Erythroblast (primary cell): ENCODE measurements around the gene TMEM52.

Experiments
- DNase-seq, 2 experiments: peaks; one replicate each; lab custom pipeline; 2025; lab: John Stamatoyannopoulos, UW
- GATA1 ChIP-seq: IDR thresholded peaks from 2 replicates; pipeline ENCODE4 v1.6.1; 2011; ENCODE audit warnings: low read depth, mild to moderate bottlenecking, control low read depth, low read length, moderate library complexity
- POLR2A ChIP-seq: IDR thresholded peaks from 2 replicates; pipeline ENCODE4 v1.6.1; 2011; ENCODE audit warnings: mild to moderate bottlenecking, low read length

The TMEM52 gene

GRCh38 chr1:1926886-1927660 is 8.0 kb upstream of the TMEM52 start:
- no peak for DNase-seq
- TF ChIP-seq POLR2A (no peak), GATA1 (no peak)

GRCh38 chr1:1926346-1926811 is 7.3 kb upstream of the TMEM52 start:
- no peak for DNase-seq
- TF ChIP-seq GATA1, result no peak
- TF ChIP-seq POLR2A, result no peak

- no peak for TF ChIP-seq POLR2A
- TF ChIP-seq GATA1, result no peak
- no peak for DNase-seq
Observed at GRCh38 chr1:1925437-1926345, 6.6 kb upstream of the TMEM52 start.

- DNase-seq, result no peak
- TF ChIP-seq POLR2A (no peak), GATA1 (no peak)
Observed at GRCh38 chr1:1924849-1925248, 5.8 kb upstream of the TMEM52 start.

DNA sequence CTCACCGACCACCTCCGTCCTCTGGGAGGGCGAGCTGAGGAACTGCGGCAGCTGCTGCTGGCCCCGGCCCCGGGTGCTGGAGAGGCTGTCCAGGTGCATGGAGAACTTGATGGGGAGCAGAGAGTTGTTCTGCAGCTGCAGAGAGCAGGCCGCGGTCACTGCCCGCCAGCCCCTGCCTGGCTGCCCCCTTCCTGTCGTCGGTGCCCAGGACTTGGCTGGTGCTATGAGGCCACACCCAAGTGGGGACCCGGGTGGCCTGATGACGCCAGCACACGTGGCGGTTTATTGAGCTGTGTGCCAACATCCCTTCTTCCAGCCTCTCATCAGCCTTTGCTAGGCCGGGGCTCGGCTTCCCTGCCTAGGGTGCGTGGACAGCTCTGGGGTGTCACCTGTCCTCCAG is 5.3 kb upstream of the TMEM52 start:
- no peak for DNase-seq
- TF ChIP-seq POLR2A (no peak), GATA1 (no peak)

GRCh38 chr1:1922956-1923833 is 4.1 kb upstream of the TMEM52 start:
- no peak for DNase-seq
- TF ChIP-seq POLR2A (no peak), GATA1 (no peak)

DNA sequence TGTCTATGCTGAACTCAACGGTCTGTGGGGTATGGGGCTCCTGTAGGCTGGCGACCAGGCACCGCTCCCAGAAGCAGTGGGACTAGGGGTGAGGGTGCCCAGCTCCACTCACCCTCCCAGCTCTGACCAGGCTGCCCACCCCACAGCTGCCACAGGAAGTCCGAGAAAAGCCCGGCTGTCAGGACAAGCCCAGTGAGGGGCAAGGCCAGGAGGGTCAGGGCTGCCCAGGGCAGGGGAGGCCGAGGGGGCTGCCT is 3.5 kb upstream of the TMEM52 start:
- TF ChIP-seq POLR2A (no peak), GATA1 (no peak)
- no peak for DNase-seq

DNA sequence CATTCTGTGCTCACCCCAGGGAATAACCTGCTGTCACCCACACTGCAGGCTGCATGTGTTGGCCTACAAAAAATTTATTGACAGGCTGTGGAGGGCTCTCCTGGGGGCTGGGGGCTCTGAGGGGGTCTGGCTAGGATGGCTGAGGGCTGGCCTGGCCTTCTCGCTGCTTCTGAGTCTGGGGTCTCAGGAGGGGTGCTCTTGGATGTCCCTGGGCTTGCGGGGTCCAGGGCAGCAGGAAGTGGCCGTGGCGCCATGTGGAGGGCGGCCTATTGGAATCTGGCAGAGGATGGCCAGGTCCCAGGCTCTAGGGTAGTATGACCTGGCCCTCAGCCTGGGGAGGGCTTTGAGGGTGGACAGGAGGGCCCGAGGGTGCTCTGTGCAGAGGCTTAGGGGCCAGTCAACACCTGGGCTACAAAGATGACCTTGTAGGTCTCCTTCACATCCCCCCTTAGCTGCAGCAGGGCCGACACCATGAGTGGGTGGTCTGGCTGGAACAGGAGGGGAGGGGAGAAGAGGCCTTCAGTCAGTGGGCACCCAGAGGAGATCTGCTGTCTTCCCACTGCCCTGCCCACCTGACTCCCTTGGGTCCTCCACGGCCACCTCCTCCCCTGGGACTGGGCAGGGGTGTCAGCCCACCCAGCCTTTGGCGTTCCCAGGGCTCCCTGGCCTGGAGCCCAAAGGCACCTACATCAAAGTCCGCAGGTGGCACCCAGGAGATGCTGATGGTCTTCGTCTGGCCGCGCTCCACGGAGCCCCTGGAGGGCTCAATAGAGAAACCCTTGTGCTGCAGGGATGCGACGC is 3.0 kb upstream of the TMEM52 start:
- TF ChIP-seq GATA1 (no peak), POLR2A (no peak)
- no peak for DNase-seq

GRCh38 chr1:1921459-1921862 is 2.4 kb upstream of the TMEM52 start:
- no peak for DNase-seq
- TF ChIP-seq POLR2A, result no peak
- no peak for TF ChIP-seq GATA1

DNA sequence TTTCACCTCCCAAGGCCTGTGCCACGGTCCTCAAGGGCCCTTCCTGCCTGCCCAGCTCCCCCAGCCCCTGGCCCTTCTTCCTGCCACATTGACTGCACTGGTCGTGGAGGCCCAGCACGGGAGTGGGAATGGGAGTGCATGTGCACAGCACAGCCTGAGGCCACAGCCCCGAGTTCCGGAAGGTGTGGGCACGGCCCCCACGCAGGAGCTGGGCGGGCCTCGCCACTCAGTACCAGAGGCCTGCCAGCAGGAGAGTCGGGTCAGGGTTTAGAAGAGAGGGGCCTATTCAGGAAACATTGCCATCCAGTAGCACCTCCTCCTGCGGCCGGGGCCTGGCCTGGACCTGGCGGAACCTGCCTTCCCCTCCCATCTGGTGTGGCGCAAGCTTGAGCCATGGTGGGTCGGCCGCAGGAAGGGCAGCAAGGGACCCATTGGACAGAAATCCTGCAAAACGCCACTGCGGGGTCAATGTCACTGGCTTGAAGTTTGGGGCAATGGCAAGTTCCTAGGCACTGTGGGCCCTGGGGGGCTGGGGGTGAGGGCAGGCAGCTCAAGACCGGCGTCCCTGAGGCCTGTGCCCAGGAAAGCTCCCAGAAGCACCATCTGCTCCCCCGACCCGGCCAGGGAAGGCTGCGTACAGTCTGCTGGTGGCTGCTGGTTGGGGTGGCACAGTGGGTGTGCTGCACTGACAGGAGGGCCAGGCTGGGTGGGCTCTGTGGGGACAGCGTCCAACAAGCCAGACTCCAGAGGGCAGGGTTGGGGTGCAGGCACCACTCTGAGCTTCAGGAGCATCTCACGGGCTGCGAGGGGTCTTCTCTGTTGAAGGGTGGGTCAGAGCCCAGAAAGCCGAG is 1.8 kb upstream of the TMEM52 start:
- no peak for DNase-seq
- no peak for TF ChIP-seq POLR2A
- no peak for TF ChIP-seq GATA1

DNA sequence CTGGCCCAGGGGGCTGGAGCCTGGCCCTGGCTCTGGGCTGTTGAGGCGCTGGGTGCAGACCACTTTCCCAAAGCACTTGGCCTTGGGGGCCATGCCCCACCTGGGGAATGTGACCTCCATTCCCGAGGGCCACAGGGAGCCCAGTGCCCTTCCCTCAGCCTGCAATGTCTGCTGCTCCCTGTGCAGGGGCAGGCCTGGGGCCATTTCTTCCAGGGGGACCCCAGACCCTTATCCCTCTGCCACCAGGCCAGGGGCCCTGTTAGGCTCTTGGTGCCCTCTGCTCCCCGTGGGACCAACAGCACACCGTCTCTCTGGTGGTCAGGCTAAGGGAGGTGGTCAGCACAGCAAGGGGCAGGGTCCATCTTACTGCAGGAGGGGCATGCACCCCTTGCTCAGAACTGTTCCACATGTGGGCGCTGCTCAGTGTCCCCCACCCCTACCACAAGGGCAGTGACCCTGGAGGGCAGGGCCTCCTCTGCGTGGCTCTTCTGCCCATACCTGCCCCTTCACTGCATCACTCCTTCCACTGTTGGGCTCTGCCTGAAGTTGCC is 1.1 kb upstream of the TMEM52 start:
- no peak for DNase-seq
- no peak for TF ChIP-seq POLR2A
- TF ChIP-seq GATA1, result no peak

DNA sequence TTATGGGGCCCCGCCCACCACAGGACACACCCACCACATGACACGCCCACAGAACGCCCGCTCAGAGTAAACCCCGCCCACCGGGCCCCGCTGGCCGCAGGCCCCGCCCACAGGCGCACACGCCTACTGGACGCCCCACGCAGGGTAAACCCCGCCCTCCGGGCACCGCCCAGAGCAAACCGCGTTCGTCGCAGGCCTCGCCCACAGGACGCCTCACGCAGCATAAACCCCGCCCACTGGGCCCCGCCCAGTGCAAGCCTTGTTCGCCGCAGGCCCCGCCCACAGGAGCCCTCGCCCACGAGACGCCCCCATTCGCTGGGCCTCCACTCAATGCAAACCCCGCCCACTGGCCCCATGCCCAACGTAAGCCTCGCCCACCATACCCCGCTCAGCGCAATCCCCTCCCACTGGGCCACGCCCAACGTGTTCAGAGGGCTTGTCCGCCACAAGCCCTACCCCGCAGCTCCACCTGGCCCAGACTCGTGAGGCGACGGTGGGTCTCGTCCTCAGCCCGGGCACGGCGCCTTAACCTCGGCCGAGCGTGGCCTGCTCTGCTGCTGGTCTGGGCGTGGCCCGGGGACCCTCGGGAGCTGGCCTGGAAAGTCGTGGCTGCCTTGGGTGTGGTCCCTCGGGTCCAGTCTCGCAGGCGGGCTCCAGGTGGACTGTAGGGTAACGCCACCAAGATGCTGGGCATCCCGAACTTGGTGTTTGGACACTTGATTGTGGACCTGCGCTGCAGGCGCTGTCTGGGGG is 401 bp upstream of the TMEM52 start:
- DNase-seq, result peak; percentile 98 to 100
- no peak for TF ChIP-seq POLR2A
- TF ChIP-seq GATA1, result no peak
